Spleen (tissue), 7 donors: ENCODE measurements around the gene IL6R.
A peak's percentile ranks its signal among the peaks of the same experiment; 100 is the strongest.

Source experiments
- POLR2AphosphoS5 ChIP-seq, 3 donors: sonication (generic); formaldehyde crosslinking; IDR thresholded peaks; one replicate each; pipeline ENCODE4 v1.5.1; 2017; ENCODE audit warnings: antibody characterized with exemption in 3 of 3
- TF ChIP-seq, protein P1 (sequence below), 11 experiments: fragments of 200-600 bp in 7 of 11; fragments of 450-650 bp in 4 of 11; sonication (generic) in 4 of 11; IDR thresholded peaks in 8 of 11; conservative IDR thresholded peaks in 3 of 11; 1 replicate in 7 of 11; 2 replicates in 4 of 11; pipeline versions ENCODE4 v1.4.0 to v1.8.0; 2016 to 2021; ENCODE audit warnings: antibody characterized with exemption in 11 of 11, inconsistent platforms in 4 of 11, mild to moderate bottlenecking in 1 of 11
- donor health status: DM: no; HTN: no; CAD: no; lungs with moderate emphysema.
- donor health status: DM: no; HTN: no; CAD: no.
- donor health status: DM: no; HTN: no; CAD: no.

- TF ChIP-seq, protein P1, sequence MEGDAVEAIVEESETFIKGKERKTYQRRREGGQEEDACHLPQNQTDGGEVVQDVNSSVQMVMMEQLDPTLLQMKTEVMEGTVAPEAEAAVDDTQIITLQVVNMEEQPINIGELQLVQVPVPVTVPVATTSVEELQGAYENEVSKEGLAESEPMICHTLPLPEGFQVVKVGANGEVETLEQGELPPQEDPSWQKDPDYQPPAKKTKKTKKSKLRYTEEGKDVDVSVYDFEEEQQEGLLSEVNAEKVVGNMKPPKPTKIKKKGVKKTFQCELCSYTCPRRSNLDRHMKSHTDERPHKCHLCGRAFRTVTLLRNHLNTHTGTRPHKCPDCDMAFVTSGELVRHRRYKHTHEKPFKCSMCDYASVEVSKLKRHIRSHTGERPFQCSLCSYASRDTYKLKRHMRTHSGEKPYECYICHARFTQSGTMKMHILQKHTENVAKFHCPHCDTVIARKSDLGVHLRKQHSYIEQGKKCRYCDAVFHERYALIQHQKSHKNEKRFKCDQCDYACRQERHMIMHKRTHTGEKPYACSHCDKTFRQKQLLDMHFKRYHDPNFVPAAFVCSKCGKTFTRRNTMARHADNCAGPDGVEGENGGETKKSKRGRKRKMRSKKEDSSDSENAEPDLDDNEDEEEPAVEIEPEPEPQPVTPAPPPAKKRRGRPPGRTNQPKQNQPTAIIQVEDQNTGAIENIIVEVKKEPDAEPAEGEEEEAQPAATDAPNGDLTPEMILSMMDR (IDR thresholded peaks at IDR 0.05 in 8 of 11, conservative IDR thresholded peaks at IDR 0.05 in 3 of 11), result no peak
- peak in 2 of 3 donors; percentile 6 to 49 for TF ChIP-seq POLR2AphosphoS5 (IDR thresholded peaks at IDR 0.05)
These were observed 63.5 kb downstream of the IL6R start for GRCh38 chr1:154468535-154469250.
